Lung (tissue), 12 donors: ENCODE results near the gene TRIM44. TPM values are rescaled to one million over a fixed set of nuclear protein-coding genes. Genes with fewer than 3 reads are reported as not detected.

Experiments used
- ATAC-seq: fragments of 200-7000 bp; cut with Tn5 transposase; one replicate; pipeline ENCODE4 v1.9.1; 2020; ENCODE audit warnings: moderate number of reproducible peaks; ENCODE audit not compliant: insufficient read depth, low FRiP score
- DNase-seq, 3 donors: peaks; one replicate each; pipeline ENCODE4 v3.0.0-alpha.2; 2013 to 2017
- H3K27ac ChIP-seq, 2 donors: one replicate each; pipeline ENCODE4 v1.5.1; 2013; ENCODE audit warnings: mild to moderate bottlenecking in 2 of 2, moderate library complexity in 2 of 2, control low read depth in 1 of 2, inconsistent platforms in 1 of 2, low read depth in 1 of 2, low read length in 1 of 2
- H3K27me3 ChIP-seq, 3 donors: one replicate each; pipeline ENCODE4 v1.5.1; 2013; ENCODE audit warnings: low read length in 2 of 3; ENCODE audit not compliant: control insufficient read depth in 3 of 3, insufficient read depth in 3 of 3
- H3K36me3 ChIP-seq, 4 donors: one replicate each; pipeline ENCODE4 v1.5.1; 2013; ENCODE audit warnings: low read length in 4 of 4, mild to moderate bottlenecking in 1 of 4, moderate library complexity in 1 of 4; ENCODE audit not compliant: control insufficient read depth in 4 of 4, insufficient read depth in 4 of 4
- H3K4me1 ChIP-seq, 5 donors: one replicate each; pipeline ENCODE4 v1.5.1; 2013; ENCODE audit warnings: low read length in 5 of 5, mild to moderate bottlenecking in 2 of 5, moderate library complexity in 1 of 5; ENCODE audit not compliant: control insufficient read depth in 5 of 5, insufficient read depth in 5 of 5
- H3K4me3 ChIP-seq: one replicate; pipeline ENCODE4 v1.5.1; 2013; ENCODE audit warnings: mild to moderate bottlenecking, control low read depth, moderate library complexity
- H3K9ac ChIP-seq, 2 donors: one replicate each; pipeline ENCODE4 v1.5.1; 2013; ENCODE audit warnings: low read length in 2 of 2, control low read depth in 1 of 2; ENCODE audit not compliant: insufficient read depth in 1 of 2
- H3K9me3 ChIP-seq, 4 donors: one replicate each; pipeline ENCODE4 v1.5.1; 2013; ENCODE audit warnings: low read length in 3 of 4, mild to moderate bottlenecking in 1 of 4, moderate library complexity in 1 of 4; ENCODE audit not compliant: control insufficient read depth in 4 of 4, insufficient read depth in 3 of 4
- WGBS, 2 donors: extraction: QIAGEN DNeasy Blood & Tissue Kit; methylation state at CpG; one replicate each; pipeline ENCODE4 v1.1.7; 2013; 5-methylcytosine and 5-hydroxymethylcytosine counted together
- polyA plus RNA-seq, 2 donors: library from polyadenylated mRNA; stranded (reverse); fragments of 200-250 nt; gene quantifications; one replicate each; pipeline ENCODE4 v1.2.1, GENCODE V29; 2013
- total RNA-seq, 2 donors: library from RNA; depleted of rRNA in 1 of 2; stranded (reverse); fragments of >200 nt in 1 of 2; gene quantifications; one replicate each; pipeline ENCODE4 v1.2.1, GENCODE V29; 2014 to 2021
- TF ChIP-seq, protein P1 (sequence below): IDR thresholded peaks from 2 replicates; pipeline ENCODE4 v1.5.1; 2012; ENCODE audit warnings: mild to moderate bottlenecking; ENCODE audit errors: control extremely low read depth, extremely low read depth
- donor health status: control.
- donor health status: control.
- donor health status: Bipolar disorder and iron deficiency.
- donor health status: healthy.
- donor health status: DM: yes; HTN: yes; CAD: no.

TRIM44 gene
- total and polyA plus RNA-seq, 4 donors = 9.1 to 62.2 (median 22.7) TPM

DNA sequence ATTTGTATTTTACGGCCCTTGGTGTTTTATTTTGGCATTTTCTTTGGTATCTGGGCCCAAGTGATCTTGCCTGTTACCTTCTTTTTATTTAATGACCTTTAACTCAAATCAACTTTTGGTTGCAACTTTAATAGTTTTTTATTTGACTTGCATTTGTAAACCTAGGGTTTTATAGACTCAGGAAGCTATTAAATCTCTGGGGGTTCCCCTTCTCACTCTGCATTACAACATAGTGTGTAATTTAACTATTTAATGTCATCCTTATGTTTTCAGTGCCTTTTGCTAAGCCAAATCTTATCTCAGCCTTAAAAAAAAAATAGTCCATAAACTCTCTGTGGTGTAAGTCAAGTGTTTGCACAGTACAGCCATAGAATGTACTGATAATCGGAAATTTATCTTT is 41.0 kb upstream of the TRIM44 start:
- H3K27ac ChIP-seq = no peak overlapping the region
- H3K9me3 ChIP-seq = peaks cover 0 to 4% (median 0%) of the 10 kb centered on the region in 4 donors

GRCh38 chr11:35622070-35622469 is 40.5 kb upstream of the TRIM44 start:
- Histone ChIP-seq H3K27ac (no peak overlapping the region), H3K9ac (no peak overlapping the region), H3K4me1 (peaks cover 0 to 37% (median 7%) of the 10 kb centered on the region in 5 donors), H3K27me3 (peaks cover 0 to 12% (median 3%) of the 10 kb centered on the region in 3 donors), H3K4me3 (no peak overlapping the region), H3K36me3 (no peaks in the 10 kb centered on the region), H3K9me3 (peaks cover 0 to 4% (median 0%) of the 10 kb centered on the region in 4 donors)
- peak in 2 of 3 donors; percentile 40 to 53 for DNase-seq
- ATAC-seq = no peak
- 52 to 69% methylated on average over 3 of the region's 3 CpGs for WGBS, 2 donors
- TF ChIP-seq, protein P1, sequence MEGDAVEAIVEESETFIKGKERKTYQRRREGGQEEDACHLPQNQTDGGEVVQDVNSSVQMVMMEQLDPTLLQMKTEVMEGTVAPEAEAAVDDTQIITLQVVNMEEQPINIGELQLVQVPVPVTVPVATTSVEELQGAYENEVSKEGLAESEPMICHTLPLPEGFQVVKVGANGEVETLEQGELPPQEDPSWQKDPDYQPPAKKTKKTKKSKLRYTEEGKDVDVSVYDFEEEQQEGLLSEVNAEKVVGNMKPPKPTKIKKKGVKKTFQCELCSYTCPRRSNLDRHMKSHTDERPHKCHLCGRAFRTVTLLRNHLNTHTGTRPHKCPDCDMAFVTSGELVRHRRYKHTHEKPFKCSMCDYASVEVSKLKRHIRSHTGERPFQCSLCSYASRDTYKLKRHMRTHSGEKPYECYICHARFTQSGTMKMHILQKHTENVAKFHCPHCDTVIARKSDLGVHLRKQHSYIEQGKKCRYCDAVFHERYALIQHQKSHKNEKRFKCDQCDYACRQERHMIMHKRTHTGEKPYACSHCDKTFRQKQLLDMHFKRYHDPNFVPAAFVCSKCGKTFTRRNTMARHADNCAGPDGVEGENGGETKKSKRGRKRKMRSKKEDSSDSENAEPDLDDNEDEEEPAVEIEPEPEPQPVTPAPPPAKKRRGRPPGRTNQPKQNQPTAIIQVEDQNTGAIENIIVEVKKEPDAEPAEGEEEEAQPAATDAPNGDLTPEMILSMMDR = no peak

More for the DNA sequence above, 41.0 kb upstream of the TRIM44 start:
- ATAC-seq = no peak
- Histone ChIP-seq H3K27me3 (peaks cover 0 to 12% (median 3%) of the 10 kb centered on the region in 3 donors), H3K36me3 (no peaks in the 10 kb centered on the region), H3K9ac (no peak overlapping the region), H3K4me1 (peaks cover 0 to 37% (median 7%) of the 10 kb centered on the region in 5 donors), H3K4me3 (no peak overlapping the region)
- 55 to 63% methylated on average over 2 of the region's 2 CpGs for WGBS, 2 donors
- no peak for DNase-seq
- TF ChIP-seq, protein P1 = no peak

GRCh38 chr11:35623621-35624168 is 38.9 kb upstream of the TRIM44 start:
- H3K27me3 ChIP-seq = peaks cover 0 to 12% (median 3%) of the 10 kb centered on the region in 3 donors
- 74 to 79% methylated on average over 8 of the region's 8 CpGs for WGBS, 2 donors
- no peak overlapping the region for H3K9ac ChIP-seq
- peaks cover 0 to 4% (median 0%) of the 10 kb centered on the region in 4 donors for H3K9me3 ChIP-seq
- DNase-seq (no peak), ATAC-seq (no peak)
- H3K4me3 ChIP-seq = no peak overlapping the region
- TF ChIP-seq, protein P1 = no peak
- no peaks in the 10 kb centered on the region for H3K36me3 ChIP-seq
- H3K4me1 ChIP-seq = peaks cover 0 to 31% (median 7%) of the 10 kb centered on the region in 5 donors
- H3K27ac ChIP-seq = no peak overlapping the region
